C4-2B (cell line): ENCODE results near the gene ENTPD6.

Experiments used
- ZFX ChIP-seq: fragments of 450-650 bp; IDR thresholded peaks from 2 replicates; pipeline ENCODE4 v1.6.1; 2017
- TF ChIP-seq, protein P1 (sequence below): fragments of 450-650 bp; conservative IDR thresholded peaks from 2 replicates; pipeline ENCODE4 v1.5.1; 2017; ENCODE audit warnings: mild to moderate bottlenecking

DNA sequence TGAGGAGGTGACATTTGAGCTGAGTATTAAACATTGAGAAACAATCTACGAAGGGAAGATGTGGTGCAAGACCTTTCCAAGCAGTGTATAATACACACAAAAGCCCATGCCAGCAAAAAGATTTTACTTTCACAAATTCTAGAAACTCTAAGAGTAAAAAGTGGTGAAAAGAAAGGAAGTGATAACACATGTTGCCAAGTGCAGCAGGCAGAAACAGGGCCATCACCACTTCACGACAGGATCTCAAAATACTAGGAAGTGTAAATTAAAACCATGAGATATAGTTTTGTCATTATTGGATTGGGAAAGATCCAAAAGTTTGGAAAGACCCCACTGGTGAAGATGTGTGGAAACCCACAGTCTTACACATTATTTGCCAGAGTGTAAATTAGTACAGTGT, 1.7 kb upstream of the ENTPD6 start:
- TF ChIP-seq, protein P1, sequence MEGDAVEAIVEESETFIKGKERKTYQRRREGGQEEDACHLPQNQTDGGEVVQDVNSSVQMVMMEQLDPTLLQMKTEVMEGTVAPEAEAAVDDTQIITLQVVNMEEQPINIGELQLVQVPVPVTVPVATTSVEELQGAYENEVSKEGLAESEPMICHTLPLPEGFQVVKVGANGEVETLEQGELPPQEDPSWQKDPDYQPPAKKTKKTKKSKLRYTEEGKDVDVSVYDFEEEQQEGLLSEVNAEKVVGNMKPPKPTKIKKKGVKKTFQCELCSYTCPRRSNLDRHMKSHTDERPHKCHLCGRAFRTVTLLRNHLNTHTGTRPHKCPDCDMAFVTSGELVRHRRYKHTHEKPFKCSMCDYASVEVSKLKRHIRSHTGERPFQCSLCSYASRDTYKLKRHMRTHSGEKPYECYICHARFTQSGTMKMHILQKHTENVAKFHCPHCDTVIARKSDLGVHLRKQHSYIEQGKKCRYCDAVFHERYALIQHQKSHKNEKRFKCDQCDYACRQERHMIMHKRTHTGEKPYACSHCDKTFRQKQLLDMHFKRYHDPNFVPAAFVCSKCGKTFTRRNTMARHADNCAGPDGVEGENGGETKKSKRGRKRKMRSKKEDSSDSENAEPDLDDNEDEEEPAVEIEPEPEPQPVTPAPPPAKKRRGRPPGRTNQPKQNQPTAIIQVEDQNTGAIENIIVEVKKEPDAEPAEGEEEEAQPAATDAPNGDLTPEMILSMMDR: no peak
- no peak for TF ChIP-seq ZFX
